Measurements from ENCODE around the gene HEATR5A.
"Not testable (repeated sequence)": the region's sequence is repeated elsewhere in the genome, so short reads cannot be mapped to it uniquely, and the experiment has no call there.

The HEATR5A gene

DNA sequence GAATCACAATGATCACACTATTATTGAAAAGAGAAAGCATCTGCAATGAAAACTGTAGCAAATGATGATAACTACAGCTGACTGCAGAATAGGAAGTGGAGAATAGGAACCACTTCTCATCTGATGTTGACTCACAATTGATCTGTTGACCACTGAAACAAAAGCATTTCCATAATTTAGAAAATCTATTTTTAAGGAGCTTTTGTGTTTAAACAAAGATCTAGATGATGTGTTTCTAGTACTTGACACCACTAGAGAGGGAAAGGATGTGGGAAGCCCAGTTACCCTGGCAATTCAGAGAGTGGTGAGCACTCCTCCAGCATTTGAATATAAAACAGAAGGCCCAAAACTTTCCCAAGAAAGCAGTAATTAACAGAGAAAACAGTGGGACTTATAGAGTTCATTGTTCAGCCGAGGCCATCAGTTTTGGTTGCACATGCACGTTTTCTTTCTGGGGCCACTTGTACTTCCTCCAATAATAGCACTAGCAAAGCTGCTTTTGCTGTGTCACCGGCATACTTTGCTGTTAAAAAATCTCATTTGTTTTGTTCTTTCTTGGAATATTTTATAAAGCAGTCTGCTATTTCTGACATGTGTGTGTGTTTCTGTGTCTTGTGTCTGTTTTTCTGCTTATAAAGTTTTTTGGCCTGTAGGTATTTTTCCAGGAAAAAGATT lies 136.6 kb downstream of the HEATR5A start:
- DNase-seq (ENCODE audit: low read depth in 2 of 2), result no peak

DNA sequence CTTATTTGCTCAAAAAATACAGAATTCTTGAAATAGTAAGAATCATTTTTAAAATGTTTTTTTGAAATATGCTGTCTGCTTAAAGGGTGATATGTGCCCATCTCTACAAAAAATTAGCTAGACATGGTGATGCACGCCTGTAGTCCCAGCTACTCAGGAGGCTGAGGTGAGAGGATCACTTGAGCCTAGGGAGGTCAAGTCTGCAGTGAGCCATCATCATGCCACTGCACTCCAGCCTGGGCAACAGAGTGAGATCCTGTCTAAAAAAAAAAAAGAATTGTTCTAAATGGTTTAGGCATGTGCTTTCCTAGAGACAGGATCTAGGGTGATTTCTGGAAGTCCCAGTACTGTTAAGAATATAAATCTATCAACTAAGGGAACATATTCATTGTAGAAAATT lies 137.2 kb downstream of the HEATR5A start:
- DNase-seq (ENCODE audit: low read depth in 2 of 2), result no peak

DNA sequence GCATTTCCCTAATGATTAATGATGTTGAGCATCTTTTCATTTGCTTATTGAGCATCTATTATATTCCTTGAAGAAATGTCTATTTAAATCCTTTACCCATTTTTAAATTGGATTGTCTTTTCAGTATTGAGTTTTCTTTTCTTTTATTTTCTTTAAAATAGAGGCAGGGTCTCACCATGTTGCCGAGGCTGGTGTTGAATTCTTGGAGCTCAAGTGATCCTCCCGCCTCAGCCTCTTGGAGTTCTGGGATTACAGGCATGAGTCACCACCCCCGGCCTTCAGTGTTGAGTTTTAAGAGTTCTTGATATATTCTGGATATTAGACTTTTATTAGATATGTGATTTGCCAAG lies 139.5 kb downstream of the HEATR5A start:
- no peak for DNase-seq (ENCODE audit: low read depth in 2 of 2)

DNA sequence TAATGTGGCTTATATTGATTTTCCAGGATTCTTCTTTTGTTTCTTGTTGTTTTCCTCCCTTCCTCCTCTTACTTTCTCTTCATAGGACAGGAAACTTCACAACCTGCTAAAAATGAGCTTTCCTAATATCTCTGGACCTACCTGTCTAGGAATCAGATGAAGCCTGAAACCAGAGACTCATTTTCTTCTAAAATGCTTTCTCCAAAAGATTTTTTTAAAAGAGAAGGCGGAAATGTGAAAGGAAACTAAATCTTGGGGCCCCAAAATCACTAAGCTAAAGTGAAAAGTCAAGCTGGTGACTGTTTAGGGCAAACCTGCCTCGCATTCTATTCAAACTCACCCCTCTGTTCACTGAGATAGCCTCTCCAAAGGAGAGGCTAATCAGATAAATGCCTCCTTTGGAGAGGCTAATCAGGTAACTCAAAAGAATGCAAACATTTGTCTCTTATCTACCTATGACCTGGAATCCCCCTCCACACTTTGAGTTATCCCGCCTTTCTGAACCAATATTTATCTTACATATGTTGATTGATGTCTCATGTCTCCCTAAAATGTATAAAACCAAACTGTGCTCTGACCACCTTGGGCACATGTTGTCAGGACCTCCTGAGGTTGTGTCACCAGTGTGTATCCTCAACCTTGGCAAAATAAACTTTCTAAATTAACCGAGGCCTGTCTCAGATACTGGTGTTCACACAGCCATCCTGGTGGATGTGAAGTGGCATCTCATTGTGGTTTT lies 140.0 kb downstream of the HEATR5A start:
- no peak for DNase-seq (ENCODE audit: low read depth in 2 of 2)

DNA sequence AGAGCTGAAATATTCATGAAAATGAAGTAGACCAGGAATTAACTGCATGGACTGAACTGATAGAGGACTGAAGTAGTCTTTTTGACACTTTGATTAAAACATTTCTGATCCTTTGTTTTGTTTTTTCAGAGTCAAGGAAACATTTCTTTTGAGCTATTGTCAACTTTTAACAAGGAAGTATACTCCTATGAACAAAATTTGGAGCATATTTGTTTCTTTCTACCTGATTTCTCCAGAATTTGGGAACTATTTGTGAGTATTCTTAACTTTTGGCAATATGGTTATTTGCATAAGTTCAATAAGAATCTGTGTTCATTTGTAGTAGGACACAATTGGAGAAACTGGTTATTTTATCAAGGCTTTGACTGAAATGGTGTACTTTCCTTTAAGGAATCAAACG lies 141.5 kb downstream of the HEATR5A start:
- DNase-seq (ENCODE audit: low read depth in 2 of 2), result no peak

DNA sequence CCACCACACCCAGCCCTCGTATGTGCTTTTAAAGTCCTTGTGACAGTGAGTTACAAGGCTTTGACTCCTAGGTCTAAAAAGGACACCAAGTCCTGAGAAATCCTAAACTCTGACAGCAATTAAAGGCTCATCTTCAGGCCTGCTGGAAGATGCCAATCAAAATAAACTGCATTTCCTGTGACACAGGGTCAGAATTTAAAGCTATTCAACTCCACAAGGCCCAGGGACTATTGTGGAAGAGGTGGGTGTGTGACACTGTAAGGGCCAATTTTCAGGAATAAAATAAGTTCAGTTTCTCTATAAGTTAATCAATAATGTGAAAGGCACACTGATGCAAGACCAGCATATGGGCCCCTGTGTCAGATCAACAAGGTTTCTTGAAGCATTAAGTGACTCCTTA lies 143.3 kb downstream of the HEATR5A start:
- no peak for DNase-seq (ENCODE audit: low read depth in 2 of 2)

DNA sequence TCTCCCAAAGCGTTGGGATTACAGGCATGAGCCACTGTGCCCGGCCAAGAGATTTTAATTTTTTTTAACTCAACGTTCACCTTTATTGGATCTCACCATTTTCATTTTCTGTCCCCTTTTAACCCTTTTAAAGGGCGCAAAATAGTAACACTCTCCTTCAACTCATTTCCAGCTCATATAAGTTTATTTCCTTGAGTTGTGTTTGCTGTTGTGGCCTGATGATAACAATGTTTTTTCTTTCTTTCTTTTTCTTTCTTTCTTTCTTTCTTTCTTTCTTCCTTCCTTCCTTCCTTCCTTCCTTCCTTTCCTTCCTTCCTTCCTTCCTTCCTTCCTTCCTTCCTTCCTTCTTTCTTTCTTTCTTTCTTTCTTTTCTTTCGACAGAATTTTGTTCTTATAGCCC lies 143.9 kb downstream of the HEATR5A start:
- DNase-seq (ENCODE audit: low read depth in 2 of 2), result not testable (repeated sequence)

DNA sequence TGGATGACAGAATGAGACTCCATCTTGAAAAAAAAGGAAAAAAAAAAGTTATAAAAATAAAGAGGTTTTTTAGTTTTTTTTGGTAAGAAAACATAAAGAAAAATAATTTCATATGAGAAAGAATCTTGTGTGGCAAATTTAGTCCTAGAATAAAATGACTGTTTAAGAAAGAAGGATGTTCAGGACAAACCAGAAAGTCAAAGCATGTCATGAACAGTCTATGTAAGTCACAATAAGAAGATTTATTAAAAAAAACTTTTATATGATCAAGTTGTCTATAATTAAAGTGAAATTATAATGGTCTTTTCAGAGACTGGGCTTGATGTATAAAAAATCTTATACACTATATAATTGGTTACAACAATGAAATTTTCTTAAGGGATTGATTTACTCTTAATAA lies 144.6 kb downstream of the HEATR5A start:
- DNase-seq (ENCODE audit: low read depth in 2 of 2), result no peak

DNA sequence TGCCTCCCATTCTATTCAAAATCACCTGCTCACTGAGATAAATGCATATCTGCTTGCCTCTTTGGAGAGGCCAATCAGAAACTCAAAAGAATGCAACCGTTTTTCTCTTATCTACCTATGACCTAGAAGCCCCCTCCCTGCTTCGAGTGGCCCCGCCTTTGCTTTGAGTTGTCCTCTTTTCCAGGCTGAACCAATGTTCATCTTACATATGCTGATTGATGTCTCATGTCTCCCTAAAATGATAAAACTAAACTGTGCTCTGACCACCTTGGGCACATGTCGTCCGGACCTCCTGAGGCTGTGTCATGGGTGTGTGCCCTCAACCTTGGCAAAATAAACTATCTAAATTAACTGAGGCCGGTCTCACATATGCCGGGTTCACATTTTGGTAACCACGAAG lies 148.7 kb downstream of the HEATR5A start:
- no peak for DNase-seq (ENCODE audit: low read depth in 2 of 2)

DNA sequence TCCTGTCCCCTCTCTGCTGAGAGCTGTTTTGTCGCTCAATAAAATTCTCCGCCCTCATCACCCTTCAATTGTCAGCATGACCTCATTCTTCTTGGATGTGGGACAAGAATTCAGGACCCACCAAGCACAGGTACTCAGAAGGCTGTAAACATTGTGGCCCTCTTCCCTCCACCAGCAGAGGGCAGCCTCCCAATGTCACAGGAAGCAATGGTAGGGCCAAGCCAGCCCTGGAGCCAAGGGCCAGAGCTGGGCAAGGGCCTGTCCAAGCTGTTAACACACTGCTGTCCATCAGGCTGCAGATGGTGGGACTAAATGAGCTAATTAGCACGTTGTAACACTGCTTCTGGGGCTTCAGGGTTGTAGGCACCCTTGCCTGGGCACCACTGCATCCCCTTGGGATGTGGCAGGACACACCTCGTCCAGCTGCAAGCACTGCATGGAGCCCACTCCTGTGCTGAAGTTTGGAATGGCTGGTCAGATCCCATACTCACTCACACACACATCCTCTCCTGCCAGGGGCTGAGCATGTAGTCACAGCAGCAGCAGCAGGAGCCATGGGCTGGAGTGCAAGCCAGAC lies 150.1 kb downstream of the HEATR5A start:
- no peak for DNase-seq (ENCODE audit: low read depth in 2 of 2)

DNA sequence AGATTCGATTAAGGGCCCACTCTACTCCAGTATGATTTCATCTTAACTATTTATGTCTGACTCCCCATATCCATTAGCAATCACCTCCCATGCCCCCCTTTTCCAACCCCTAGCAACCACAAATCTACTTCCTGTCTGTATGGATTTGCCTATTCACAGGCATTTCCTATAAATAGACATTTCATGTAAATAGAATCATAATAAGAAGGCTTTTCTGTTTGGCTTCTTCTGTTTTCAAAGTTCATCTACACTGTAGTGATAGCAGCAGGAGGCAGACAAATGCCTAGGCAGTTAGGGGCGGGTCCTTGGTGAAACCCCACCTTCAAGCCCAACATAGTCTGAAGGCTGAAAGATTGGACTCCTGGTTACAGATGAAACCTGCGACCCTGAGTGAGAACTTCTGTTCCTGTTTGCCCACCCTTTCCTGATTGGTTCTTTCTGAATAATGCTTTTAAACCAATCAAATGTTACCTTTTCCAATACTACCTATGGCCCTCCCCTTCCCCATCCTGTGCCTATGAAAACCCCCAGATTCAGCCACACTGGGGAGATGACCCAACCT lies 150.6 kb downstream of the HEATR5A start:
- DNase-seq (ENCODE audit: low read depth in 2 of 2), result no peak

DNA sequence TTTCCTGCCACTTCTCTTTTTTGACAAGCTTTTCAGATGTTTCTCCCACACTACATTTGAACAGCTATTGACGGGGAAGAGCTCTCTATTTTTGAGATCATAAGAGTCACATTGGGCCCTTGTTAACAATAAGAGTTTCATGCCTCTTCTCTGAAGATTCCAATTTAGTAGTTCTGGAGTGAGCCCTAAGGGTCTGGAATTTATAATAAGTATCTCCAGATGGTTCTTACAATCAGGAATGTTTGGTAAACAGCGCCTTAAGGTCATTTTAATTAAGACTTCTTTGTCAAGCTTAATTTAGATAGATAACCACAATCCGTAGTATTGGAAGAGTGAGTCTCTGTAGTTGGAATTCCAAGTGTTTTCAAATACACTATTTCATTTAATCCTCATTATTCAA lies 152.1 kb downstream of the HEATR5A start:
- no peak for DNase-seq (ENCODE audit: low read depth in 2 of 2)

DNA sequence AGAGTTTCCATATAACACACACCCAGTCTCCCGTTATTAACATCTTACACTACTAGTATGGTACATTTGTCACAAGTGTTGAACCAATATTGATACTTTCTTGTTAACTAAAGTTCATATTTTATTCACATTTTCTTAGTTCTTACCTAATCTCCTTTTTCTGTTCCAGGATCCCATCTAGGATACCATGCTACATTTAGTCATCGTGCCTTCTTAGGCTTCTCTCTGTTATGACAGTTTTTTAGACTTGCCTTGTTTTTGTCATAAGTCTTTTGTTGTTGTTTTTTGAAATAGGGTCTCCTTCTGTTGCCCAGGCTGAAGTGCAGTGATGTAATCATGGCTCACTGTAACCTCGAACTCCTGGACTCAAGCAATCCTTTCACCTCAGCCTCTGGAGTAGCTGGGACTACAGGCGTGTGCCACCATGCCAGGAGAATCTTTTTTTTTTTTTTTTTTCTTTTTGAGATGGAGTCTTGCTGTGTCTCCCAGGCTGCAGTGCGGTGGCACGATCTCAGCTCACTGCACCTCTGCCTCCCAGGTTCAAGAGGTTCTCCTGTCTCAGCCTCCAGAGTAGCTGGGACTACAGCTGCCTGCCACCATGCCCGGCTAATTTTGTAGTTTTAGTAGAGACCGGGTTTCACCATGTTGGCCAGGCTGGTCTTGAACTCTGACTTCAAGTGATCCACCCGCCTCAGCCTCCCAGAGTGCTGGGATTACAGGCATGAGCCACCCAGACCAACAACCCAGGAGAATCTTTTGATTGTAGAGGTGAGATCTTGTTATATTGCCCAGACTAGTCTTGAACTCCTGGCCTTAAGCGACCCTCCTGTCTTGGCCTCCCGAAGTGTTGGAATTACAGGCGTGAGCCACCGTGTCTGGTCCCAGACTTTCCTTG lies 153.7 kb downstream of the HEATR5A start:
- no peak for DNase-seq (ENCODE audit: low read depth in 2 of 2)

DNA sequence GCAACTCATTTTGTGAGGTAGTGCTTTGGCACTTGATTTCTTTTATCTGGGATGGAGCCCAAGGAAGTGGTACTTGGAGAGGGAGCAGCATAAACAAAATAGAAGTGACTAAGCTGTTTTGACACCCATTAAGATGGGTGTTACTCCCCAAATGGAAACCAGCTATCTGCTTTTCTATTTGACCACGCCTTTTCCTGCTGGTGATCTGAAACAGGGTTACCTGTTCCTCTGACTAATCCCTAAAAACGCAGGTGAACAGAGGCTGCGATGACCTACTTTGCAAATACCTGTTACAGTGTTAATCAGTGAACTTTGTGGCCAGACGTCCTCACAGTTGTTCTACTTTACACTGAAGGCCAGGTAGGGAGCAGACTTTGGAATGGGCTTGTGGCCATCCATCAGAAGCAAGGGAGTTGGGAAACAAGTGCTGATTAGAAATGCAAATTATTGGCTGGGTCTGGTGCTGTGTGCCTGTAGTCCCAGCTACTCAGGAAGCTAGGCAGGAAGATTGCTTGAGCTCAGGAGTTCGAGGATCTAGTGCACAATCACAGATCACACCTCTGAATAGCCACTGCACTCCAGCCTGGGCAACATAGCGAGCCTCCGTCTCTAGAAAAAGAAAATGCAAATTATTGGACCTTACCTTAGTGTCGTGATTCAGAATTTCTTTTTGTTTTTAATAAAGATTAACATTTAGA lies 154.5 kb downstream of the HEATR5A start:
- DNase-seq (ENCODE audit: low read depth in 2 of 2), result no peak

DNA sequence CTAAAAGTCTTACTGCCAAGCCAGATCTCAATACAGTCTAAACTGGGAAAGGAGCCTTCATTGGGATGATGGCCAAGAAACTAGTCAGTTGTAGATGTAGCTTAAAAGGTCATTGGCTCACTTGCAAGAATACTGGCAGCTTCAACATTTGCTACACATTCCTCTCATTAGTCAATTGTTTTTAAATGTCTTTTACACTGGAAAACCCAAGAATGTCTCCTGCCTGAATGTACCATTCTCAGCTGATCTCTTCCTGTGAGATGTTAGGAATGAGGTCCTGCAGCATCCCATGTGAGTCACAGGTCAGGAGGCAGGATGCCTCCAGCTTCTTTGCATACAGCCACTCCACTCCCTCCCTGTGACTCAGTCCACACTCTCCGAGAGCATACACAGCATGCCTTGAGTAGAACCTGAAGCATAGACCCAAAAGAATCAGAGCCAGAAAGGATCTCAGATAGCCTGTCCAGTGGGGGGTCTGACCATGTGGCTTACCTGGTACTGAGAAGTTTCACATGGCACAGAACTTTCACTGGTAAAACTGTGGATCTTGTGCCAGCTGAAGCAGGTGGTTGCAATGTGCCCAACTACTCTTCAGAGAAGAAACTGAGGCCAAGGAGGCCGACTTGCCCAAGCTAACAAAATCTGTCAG lies 156.7 kb downstream of the HEATR5A start:
- no peak for DNase-seq (ENCODE audit: low read depth in 2 of 2)

DNA sequence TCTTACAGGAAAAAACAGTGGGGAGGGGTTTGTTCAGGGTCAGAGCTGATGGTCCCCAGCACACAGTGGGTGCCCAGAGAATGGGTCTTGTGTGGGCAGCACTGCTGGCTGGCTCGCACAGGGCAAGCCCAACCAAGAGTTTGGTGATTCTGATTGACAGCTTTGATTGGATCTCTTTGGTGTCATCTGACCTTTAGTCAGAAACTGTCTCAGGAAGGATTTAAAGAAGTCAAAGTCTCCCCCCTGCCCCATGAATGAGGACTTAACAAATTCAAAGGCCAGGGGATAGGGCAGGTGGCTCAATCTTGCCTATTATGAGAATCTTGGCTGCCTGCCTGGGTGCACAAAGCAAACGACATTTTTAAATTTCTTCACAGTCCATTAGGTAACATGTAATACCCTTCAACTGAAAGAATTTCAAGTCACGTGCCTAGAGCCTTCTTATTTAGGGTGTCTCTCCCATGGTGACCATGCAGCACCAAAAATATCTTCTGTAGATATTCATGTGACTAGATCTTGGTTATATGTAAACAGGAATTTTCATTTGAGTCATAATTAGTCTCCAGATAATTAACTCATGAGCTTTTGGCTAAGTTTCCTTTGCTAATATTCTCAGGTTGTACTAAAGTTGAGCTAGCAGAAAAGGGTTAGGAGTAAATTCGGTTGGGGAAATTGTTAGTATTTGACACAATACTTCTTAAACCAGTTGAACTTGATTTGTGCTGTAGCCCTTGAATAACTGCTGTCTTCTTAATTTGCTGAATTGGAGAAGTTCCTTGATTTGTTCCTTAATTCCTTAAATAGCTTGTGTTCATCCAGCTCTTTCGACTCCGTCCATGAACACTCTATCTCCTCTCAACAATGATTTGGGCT lies 158.3 kb downstream of the HEATR5A start:
- no peak for DNase-seq (ENCODE audit: low read depth in 2 of 2)

DNA sequence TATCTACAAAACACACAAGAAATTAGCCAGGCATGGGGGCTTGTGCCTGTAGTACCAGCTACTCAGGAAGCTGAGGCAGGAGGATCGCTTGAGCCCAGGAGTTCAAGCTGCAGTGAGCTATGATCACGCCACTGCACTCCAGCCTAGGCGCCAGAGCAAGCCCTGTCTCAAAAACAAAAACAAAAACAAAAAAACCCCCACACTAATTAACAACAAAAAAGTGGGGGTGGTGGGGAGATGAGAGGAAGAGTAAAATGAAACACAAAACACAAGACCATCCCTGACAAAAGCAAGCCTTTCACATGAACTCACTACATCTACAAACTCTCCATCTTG lies 158.9 kb downstream of the HEATR5A start:
- no peak for DNase-seq (ENCODE audit: low read depth in 2 of 2)

DNA sequence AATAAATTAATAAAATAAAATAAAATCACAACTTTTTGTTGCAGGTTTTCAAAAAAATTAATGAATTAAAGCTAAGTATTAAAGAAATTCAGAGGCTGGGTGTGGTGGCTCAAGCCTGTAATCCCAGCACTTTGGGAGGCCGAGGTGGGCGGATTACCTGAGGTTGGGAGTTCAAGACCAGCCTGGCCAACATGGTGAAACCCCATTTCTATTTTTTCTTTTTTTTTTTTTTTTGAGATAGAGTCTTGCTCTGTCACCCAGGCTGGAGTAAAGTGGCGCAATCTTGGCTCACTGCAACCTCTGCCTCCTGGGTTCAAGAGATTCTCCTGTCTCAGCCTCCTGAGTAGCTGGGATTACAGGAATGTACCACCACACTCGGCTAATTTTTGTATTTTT lies 161.3 kb downstream of the HEATR5A start:
- DNase-seq (ENCODE audit: low read depth in 2 of 2), result not testable (repeated sequence)

DNA sequence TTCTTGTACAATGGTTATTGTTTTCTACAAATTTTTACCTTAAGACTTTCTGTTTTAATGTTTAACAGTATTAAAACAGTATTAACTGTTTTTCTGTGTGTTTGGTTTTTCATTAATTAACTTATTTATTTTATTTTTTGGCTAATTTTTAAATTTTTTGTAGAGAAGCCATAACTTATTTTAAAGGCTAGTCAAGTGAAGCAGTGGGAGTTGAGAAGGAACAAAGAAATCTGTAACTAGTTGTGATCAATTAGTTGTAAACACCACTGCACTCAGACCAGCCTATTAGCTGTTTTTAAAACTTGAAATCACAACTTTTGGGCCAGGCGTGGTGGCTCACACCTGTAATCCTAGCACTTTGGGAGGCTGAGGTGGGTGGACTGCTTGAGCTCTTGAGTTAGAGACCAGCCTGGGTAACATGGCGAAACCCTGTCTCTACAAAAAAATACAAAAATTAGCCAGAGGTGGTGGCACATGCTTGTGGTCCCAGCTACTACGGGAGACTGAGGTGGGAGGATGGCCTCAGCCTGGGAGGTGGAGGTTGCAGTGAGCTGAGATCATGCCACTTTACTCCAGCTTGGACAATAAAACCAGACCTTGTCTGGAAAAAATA lies 161.8 kb downstream of the HEATR5A start:
- no peak for DNase-seq (ENCODE audit: low read depth in 2 of 2)

All from activated CD8-positive, alpha-beta memory T cell treated with anti-CD3 and anti-CD28 coated beads for 4 hours (primary cell).